WTC11 (cell line): ENCODE data around the gene BBS5. TPM values are rescaled to one million over a fixed set of nuclear protein-coding genes. Genes with fewer than 3 reads are reported as not detected.

Experiments
- ATAC-seq: fragments of 200-7000 bp; cut with Tn5 transposase; 2 replicates; pipeline ENCODE4 v1.10.0; 2021; ENCODE audit warnings: mild to moderate bottlenecking, moderate library complexity
- CTCF ChIA-PET: fragments of 300-600 bp; sonication (Branson Sonifier 250); formaldehyde crosslinking; loops from one replicate; lab custom pipeline; 2021; ENCODE audit warnings: antibody characterized with exemption; lab: Charles Lee
- POLR2A ChIA-PET: fragments of 350-600 bp; sonication (Branson Sonifier 250); formaldehyde crosslinking; loops from one replicate; lab custom pipeline; 2021; ENCODE audit warnings: antibody characterized with exemption; lab: Charles Lee
- DNase-seq: peaks from one replicate; pipeline ENCODE4 v3.0.0; 2021; ENCODE audit warnings: low spot score
- H3K27ac Mint-ChIP-seq: 2 replicates; pipeline ENCODE4 v1.8.0; 2021; ENCODE audit warnings: mixed read lengths
- H3K27me3 Mint-ChIP-seq: 2 replicates; pipeline ENCODE4 v1.8.0; 2021; ENCODE audit warnings: low read depth, mild to moderate bottlenecking, moderate library complexity, mixed read lengths
- H3K36me3 Mint-ChIP-seq: 2 replicates; pipeline ENCODE4 v1.8.0; 2021; ENCODE audit warnings: mixed read lengths
- H3K4me1 Mint-ChIP-seq: 2 replicates; pipeline ENCODE4 v1.8.0; 2022; ENCODE audit warnings: mixed read lengths
- H3K4me3 Mint-ChIP-seq: 2 replicates; pipeline ENCODE4 v1.8.0; 2021; ENCODE audit warnings: mild to moderate bottlenecking, moderate library complexity, mixed read lengths
- H3K9me3 Mint-ChIP-seq: 2 replicates; pipeline ENCODE4 v1.8.0; 2021; ENCODE audit warnings: mixed read lengths
- GTF2I ChIP-seq: fragments of 250-450 bp; sonication (Bioruptor Pico); conservative IDR thresholded peaks from 2 replicates; pipeline ENCODE4 v1.4.0; 2021; ENCODE audit warnings: mild to moderate bottlenecking
- MXD4 ChIP-seq: fragments of 250-450 bp; sonication (Bioruptor Pico); IDR thresholded peaks from 2 replicates; pipeline ENCODE4 v1.8.0; 2021; ENCODE audit warnings: mild to moderate bottlenecking, moderate library complexity, borderline replicate concordance
- MYBL2 ChIP-seq: sonication (generic); formaldehyde crosslinking; IDR thresholded peaks from 2 replicates; pipeline ENCODE4 v1.8.1; 2023; ENCODE audit warnings: mild to moderate bottlenecking, moderate library complexity, missing genetic modification reagents
- NFATC4 ChIP-seq: fragments of 250-450 bp; sonication (Bioruptor Pico); IDR thresholded peaks from 2 replicates; pipeline ENCODE4 v1.9.0; 2021; ENCODE audit warnings: mild to moderate bottlenecking
- NR1H2 ChIP-seq: sonication (generic); formaldehyde crosslinking; IDR thresholded peaks from 2 replicates; pipeline ENCODE4 v1.9.0; 2021; ENCODE audit warnings: mild to moderate bottlenecking, moderate library complexity, missing genetic modification reagents
- ZBTB21 ChIP-seq: sonication (generic); formaldehyde crosslinking; IDR thresholded peaks from 2 replicates; pipeline ENCODE4 v1.8.1; 2023; ENCODE audit warnings: mild to moderate bottlenecking, missing genetic modification reagents, borderline replicate concordance
- ZNF416 ChIP-seq: fragments of 250-450 bp; sonication (Bioruptor Pico); IDR thresholded peaks from 2 replicates; pipeline ENCODE4 v1.9.0; 2021; ENCODE audit warnings: mild to moderate bottlenecking, inconsistent platforms
- total RNA-seq: library from RNA; stranded (reverse); gene quantifications from 3 replicates; pipeline ENCODE4 v1.2.3, GENCODE V29; 2021
- TF ChIP-seq, protein P1 (sequence below): sonication (generic); formaldehyde crosslinking; IDR thresholded peaks from 2 replicates; pipeline ENCODE4 v1.8.1; 2023; ENCODE audit warnings: mild to moderate bottlenecking, missing genetic modification reagents, borderline replicate concordance
- TF ChIP-seq, protein P2 (sequence below): sonication (generic); formaldehyde crosslinking; IDR thresholded peaks from 2 replicates; pipeline ENCODE4 v1.8.0; 2023; ENCODE audit warnings: missing genetic modification reagents, mild to moderate bottlenecking, borderline replicate concordance
- TF ChIP-seq, protein P3 (sequence below): sonication (generic); formaldehyde crosslinking; IDR thresholded peaks from 2 replicates; pipeline ENCODE4 v1.8.1; 2022; ENCODE audit warnings: mild to moderate bottlenecking, moderate library complexity, missing genetic modification reagents
- TF ChIP-seq, protein P4 (sequence below): sonication (generic); formaldehyde crosslinking; IDR thresholded peaks from 2 replicates; pipeline ENCODE4 v1.8.0; 2022; ENCODE audit warnings: mild to moderate bottlenecking, missing genetic modification reagents
- TF ChIP-seq, protein P5 (sequence below): fragments of 250-450 bp; sonication (Bioruptor Pico); IDR thresholded peaks from 2 replicates; pipeline ENCODE4 v1.9.0; 2021; ENCODE audit warnings: mild to moderate bottlenecking
- TF ChIP-seq, protein P6 (sequence below): sonication (generic); formaldehyde crosslinking; IDR thresholded peaks from 2 replicates; pipeline ENCODE4 v1.8.1; 2022; ENCODE audit warnings: missing genetic modification reagents, borderline replicate concordance
- TF ChIP-seq, protein P7 (sequence below): sonication (generic); formaldehyde crosslinking; IDR thresholded peaks from 2 replicates; pipeline ENCODE4 v1.8.1; 2022; ENCODE audit warnings: low read depth, mild to moderate bottlenecking, moderate library complexity, missing genetic modification reagents, borderline replicate concordance
- TF ChIP-seq, protein P8 (sequence below): fragments of 250-450 bp; sonication (Bioruptor Pico); conservative IDR thresholded peaks from 2 replicates; pipeline ENCODE4 v1.9.0; 2021; ENCODE audit warnings: mild to moderate bottlenecking

The BBS5 gene
- total RNA-seq, 1 experiment from 2014 or later: 0.90 TPM

DNA sequence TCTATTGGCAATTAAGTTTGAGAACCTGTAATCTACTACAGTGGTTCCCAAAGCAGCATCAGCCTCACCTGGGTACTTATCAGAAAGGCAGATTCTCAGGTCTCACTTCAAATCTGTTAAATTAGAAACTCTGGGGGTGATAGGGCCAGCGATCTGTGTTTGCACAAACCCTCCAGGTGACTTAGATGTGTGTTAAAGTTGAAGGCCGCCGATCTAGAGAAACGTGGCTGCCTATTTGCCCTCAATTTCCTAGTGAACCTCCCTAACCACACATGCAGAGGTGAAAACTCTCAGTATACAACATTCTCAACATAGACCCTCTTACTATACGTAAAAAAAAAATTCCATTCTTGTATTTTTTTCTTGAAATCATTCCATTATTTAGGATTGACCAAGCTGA lies 44.4 kb downstream of the BBS5 start:
- Mint-ChIP-seq H3K9me3 (no peaks in the 10 kb centered on the region), H3K27ac (no peak overlapping the region), H3K36me3 (no peaks in the 10 kb centered on the region; the same call in 1 of the 2 replicates), H3K4me1 (no peaks in the 10 kb centered on the region), H3K27me3 (no peaks in the 10 kb centered on the region), H3K4me3 (no peak overlapping the region)
- ATAC-seq (no peak), DNase-seq (no peak)
- TF ChIP-seq, protein P1, sequence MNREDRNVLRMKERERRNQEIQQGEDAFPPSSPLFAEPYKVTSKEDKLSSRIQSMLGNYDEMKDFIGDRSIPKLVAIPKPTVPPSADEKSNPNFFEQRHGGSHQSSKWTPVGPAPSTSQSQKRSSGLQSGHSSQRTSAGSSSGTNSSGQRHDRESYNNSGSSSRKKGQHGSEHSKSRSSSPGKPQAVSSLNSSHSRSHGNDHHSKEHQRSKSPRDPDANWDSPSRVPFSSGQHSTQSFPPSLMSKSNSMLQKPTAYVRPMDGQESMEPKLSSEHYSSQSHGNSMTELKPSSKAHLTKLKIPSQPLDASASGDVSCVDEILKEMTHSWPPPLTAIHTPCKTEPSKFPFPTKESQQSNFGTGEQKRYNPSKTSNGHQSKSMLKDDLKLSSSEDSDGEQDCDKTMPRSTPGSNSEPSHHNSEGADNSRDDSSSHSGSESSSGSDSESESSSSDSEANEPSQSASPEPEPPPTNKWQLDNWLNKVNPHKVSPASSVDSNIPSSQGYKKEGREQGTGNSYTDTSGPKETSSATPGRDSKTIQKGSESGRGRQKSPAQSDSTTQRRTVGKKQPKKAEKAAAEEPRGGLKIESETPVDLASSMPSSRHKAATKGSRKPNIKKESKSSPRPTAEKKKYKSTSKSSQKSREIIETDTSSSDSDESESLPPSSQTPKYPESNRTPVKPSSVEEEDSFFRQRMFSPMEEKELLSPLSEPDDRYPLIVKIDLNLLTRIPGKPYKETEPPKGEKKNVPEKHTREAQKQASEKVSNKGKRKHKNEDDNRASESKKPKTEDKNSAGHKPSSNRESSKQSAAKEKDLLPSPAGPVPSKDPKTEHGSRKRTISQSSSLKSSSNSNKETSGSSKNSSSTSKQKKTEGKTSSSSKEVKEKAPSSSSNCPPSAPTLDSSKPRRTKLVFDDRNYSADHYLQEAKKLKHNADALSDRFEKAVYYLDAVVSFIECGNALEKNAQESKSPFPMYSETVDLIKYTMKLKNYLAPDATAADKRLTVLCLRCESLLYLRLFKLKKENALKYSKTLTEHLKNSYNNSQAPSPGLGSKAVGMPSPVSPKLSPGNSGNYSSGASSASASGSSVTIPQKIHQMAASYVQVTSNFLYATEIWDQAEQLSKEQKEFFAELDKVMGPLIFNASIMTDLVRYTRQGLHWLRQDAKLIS (CRISPR knock-in tag): no peak
- no peak for TF ChIP-seq GTF2I (CRISPR knock-in tag)
- TF ChIP-seq MYBL2: no peak
- TF ChIP-seq ZBTB21 (CRISPR knock-in tag): no peak
- TF ChIP-seq NR1H2: no peak
- TF ChIP-seq, protein P2, sequence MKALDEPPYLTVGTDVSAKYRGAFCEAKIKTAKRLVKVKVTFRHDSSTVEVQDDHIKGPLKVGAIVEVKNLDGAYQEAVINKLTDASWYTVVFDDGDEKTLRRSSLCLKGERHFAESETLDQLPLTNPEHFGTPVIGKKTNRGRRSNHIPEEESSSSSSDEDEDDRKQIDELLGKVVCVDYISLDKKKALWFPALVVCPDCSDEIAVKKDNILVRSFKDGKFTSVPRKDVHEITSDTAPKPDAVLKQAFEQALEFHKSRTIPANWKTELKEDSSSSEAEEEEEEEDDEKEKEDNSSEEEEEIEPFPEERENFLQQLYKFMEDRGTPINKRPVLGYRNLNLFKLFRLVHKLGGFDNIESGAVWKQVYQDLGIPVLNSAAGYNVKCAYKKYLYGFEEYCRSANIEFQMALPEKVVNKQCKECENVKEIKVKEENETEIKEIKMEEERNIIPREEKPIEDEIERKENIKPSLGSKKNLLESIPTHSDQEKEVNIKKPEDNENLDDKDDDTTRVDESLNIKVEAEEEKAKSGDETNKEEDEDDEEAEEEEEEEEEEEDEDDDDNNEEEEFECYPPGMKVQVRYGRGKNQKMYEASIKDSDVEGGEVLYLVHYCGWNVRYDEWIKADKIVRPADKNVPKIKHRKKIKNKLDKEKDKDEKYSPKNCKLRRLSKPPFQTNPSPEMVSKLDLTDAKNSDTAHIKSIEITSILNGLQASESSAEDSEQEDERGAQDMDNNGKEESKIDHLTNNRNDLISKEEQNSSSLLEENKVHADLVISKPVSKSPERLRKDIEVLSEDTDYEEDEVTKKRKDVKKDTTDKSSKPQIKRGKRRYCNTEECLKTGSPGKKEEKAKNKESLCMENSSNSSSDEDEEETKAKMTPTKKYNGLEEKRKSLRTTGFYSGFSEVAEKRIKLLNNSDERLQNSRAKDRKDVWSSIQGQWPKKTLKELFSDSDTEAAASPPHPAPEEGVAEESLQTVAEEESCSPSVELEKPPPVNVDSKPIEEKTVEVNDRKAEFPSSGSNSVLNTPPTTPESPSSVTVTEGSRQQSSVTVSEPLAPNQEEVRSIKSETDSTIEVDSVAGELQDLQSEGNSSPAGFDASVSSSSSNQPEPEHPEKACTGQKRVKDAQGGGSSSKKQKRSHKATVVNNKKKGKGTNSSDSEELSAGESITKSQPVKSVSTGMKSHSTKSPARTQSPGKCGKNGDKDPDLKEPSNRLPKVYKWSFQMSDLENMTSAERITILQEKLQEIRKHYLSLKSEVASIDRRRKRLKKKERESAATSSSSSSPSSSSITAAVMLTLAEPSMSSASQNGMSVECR (CRISPR knock-in tag): no peak
- TF ChIP-seq, protein P3, sequence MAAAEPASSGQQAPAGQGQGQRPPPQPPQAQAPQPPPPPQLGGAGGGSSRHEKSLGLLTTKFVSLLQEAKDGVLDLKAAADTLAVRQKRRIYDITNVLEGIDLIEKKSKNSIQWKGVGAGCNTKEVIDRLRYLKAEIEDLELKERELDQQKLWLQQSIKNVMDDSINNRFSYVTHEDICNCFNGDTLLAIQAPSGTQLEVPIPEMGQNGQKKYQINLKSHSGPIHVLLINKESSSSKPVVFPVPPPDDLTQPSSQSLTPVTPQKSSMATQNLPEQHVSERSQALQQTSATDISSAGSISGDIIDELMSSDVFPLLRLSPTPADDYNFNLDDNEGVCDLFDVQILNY: no peak
- TF ChIP-seq, protein P4, sequence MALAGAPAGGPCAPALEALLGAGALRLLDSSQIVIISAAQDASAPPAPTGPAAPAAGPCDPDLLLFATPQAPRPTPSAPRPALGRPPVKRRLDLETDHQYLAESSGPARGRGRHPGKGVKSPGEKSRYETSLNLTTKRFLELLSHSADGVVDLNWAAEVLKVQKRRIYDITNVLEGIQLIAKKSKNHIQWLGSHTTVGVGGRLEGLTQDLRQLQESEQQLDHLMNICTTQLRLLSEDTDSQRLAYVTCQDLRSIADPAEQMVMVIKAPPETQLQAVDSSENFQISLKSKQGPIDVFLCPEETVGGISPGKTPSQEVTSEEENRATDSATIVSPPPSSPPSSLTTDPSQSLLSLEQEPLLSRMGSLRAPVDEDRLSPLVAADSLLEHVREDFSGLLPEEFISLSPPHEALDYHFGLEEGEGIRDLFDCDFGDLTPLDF (CRISPR knock-in tag): no peak
- CTCF ChIA-PET: no interaction called here
- POLR2A ChIA-PET: no interaction called here

DNA sequence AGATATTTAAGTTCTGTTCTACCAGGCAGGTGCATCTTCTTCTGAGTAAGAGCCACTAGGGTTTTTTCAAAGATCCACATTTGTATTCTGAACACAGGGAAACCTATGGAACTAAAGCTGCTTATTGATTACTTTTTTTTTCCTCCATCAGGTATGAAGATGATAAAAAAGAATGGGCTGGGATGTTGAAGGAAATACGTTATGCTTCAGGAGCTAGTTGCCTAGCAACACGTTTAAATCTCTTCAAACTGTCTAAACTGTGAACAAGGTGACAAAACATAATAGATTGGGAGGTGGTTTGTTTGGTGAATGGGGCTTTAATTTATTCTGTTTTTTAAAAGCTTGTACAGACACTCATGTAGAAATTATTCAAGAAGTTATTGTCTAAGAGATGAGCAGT lies 46.1 kb downstream of the BBS5 start:
- Mint-ChIP-seq H3K4me1 (no peaks in the 10 kb centered on the region), H3K36me3 (peaks cover 7% of the 10 kb centered on the region), H3K27ac (no peak overlapping the region), H3K27me3 (no peaks in the 10 kb centered on the region), H3K4me3 (no peak overlapping the region), H3K9me3 (no peaks in the 10 kb centered on the region)
- ChIA-PET CTCF (interaction anchor here (0.7 kb wide), 1 partner anchor 73 kb away, joined by 9 read pairs; no protein-coding TSS in a partner anchor), POLR2A (no interaction called here)
- no peak for ATAC-seq
- DNase-seq: no peak
- TF ChIP-seq NR1H2 (no peak), MXD4 (no peak), NFATC4 (no peak), ZNF416 (CRISPR knock-in tag) (no peak)
- TF ChIP-seq, protein P5, sequence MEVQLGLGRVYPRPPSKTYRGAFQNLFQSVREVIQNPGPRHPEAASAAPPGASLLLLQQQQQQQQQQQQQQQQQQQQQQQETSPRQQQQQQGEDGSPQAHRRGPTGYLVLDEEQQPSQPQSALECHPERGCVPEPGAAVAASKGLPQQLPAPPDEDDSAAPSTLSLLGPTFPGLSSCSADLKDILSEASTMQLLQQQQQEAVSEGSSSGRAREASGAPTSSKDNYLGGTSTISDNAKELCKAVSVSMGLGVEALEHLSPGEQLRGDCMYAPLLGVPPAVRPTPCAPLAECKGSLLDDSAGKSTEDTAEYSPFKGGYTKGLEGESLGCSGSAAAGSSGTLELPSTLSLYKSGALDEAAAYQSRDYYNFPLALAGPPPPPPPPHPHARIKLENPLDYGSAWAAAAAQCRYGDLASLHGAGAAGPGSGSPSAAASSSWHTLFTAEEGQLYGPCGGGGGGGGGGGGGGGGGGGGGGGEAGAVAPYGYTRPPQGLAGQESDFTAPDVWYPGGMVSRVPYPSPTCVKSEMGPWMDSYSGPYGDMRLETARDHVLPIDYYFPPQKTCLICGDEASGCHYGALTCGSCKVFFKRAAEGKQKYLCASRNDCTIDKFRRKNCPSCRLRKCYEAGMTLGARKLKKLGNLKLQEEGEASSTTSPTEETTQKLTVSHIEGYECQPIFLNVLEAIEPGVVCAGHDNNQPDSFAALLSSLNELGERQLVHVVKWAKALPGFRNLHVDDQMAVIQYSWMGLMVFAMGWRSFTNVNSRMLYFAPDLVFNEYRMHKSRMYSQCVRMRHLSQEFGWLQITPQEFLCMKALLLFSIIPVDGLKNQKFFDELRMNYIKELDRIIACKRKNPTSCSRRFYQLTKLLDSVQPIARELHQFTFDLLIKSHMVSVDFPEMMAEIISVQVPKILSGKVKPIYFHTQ (CRISPR knock-in tag): no peak
- TF ChIP-seq, protein P6, sequence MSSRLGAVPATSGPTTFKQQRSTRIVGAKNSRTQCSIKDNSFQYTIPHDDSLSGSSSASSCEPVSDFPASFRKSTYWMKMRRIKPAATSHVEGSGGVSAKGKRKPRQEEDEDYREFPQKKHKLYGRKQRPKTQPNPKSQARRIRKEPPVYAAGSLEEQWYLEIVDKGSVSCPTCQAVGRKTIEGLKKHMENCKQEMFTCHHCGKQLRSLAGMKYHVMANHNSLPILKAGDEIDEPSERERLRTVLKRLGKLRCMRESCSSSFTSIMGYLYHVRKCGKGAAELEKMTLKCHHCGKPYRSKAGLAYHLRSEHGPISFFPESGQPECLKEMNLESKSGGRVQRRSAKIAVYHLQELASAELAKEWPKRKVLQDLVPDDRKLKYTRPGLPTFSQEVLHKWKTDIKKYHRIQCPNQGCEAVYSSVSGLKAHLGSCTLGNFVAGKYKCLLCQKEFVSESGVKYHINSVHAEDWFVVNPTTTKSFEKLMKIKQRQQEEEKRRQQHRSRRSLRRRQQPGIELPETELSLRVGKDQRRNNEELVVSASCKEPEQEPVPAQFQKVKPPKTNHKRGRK (CRISPR knock-in tag): no peak
- TF ChIP-seq, protein P7, sequence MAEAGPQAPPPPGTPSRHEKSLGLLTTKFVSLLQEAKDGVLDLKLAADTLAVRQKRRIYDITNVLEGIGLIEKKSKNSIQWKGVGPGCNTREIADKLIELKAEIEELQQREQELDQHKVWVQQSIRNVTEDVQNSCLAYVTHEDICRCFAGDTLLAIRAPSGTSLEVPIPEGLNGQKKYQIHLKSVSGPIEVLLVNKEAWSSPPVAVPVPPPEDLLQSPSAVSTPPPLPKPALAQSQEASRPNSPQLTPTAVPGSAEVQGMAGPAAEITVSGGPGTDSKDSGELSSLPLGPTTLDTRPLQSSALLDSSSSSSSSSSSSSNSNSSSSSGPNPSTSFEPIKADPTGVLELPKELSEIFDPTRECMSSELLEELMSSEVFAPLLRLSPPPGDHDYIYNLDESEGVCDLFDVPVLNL (CRISPR knock-in tag): no peak
- TF ChIP-seq, protein P8, sequence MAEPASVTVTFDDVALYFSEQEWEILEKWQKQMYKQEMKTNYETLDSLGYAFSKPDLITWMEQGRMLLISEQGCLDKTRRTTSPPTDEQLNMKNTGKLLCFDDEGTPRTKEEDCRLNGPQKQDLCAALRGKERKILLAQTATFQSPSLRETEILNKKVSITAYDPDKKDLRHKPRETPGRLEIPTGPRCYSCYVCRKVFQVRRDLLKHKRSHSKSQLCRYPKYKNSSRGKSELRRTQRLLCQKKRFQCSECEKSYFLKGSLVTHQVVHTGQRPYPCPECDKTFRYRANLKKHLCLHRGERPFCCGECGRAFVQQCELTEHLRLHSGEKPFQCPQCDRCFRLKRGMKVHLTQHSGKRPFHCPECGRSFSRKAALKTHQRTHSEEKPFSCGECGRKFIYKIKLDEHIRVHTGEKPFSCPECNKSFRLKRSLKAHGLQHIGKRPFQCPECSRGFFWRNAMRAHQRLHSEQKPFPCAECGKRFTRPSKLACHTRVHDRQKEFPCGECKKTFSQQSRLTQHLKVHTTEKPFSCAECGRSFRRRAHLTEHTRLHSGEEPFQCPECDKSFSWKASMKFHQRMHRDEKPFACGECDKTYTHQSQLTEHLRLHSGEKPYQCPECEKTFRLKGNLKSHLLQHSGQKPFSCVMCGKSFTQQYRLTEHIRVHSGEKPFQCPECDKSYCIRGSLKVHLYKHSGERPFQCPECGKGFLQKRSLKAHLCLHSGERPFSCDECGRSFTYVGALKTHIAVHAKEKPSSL (CRISPR knock-in tag): no peak
